GM19372 (cell line): ENCODE results near the gene B3GALT6.

Experiments
- ATAC-seq: cut with Tn5 transposase; IDR thresholded peaks from one replicate; pipeline ENCODE4 v1.9.1; 2021; ENCODE audit warnings: mild to moderate bottlenecking, low read depth, moderate library complexity; ENCODE audit not compliant: unreplicated experiment

The B3GALT6 gene

GRCh38 chr1:1280782-1281481, 48.9 kb downstream of the B3GALT6 start:
- no peak for ATAC-seq

- ATAC-seq: no peak
Observed at GRCh38 chr1:1281533-1282321, 49.7 kb downstream of the B3GALT6 start.

GRCh38 chr1:1282998-1283397, 51.0 kb downstream of the B3GALT6 start:
- ATAC-seq: no peak

GRCh38 chr1:1283821-1284220, 51.8 kb downstream of the B3GALT6 start:
- ATAC-seq: no peak
